K562 (cell line): ENCODE data around the gene NDUFS3. TPM values are rescaled to one million over a fixed set of nuclear protein-coding genes. Genes with fewer than 3 reads are reported as not detected.

Experiments used
- AFF1 ChIP-seq, 2 experiments: fragments of 450-650 bp; IDR thresholded peaks; 2 replicates each; pipeline ENCODE4 v1.6.1; 2018; ENCODE audit warnings: mild to moderate bottlenecking in 2 of 2, low read depth in 1 of 2; ENCODE audit not compliant: partially characterized antibody in 2 of 2
- CHD7 ChIP-seq: fragments of 200-600 bp; sonication (generic); IDR thresholded peaks from one replicate; pipeline ENCODE4 v1.6.1; 2012; ENCODE audit warnings: mild to moderate bottlenecking, low read depth, low read length, inconsistent platforms
- CTCFL ChIP-seq: IDR thresholded peaks from 2 replicates; pipeline ENCODE4 v1.6.1; 2011; ENCODE audit warnings: borderline replicate concordance, low read depth, mild to moderate bottlenecking, moderate library complexity, low read length; ENCODE audit not compliant: insufficient read depth, poor library complexity, severe bottlenecking
- GTF2F1 ChIP-seq: IDR thresholded peaks from 2 replicates; pipeline ENCODE4 v1.6.1; 2011; ENCODE audit warnings: low read depth, low read length, improper control_type of control experiment
- HNRNPL ChIP-seq: fragments of 200-400 bp; formaldehyde crosslinking; IDR thresholded peaks from 2 replicates; pipeline ENCODE4 v1.6.1; 2017; ENCODE audit warnings: low read depth, mild to moderate bottlenecking, low read length
- UBTF ChIP-seq, 2 experiments: IDR thresholded peaks; 2 replicates each; pipeline ENCODE4 v1.6.1; 2012; ENCODE audit warnings: improper control_type of control experiment in 2 of 2, low read depth in 2 of 2, low read length in 2 of 2, borderline replicate concordance in 1 of 2
- YBX1 ChIP-seq: fragments of 450-650 bp; IDR thresholded peaks from 2 replicates; pipeline ENCODE4 v1.7.1; 2016; ENCODE audit warnings: mild to moderate bottlenecking
- polyA plus RNA-seq, 8 experiments: library from polyadenylated mRNA; depleted of rRNA in 4 of 8; stranded (reverse) in 5 of 8; unstranded in 3 of 8; fragments of >200 nt; fragmentation: Nextera tagmentation in 2 of 8; fragmentation: Illumina TruSeq in 1 of 8; extraction: Ambion mirVana in 2 of 8; extraction: Trizol in 1 of 8; gene quantifications; 2 replicates each; pipeline versions ENCODE4 v1.2.1 to v1.2.3, GENCODE V29; 2011 to 2014; ENCODE audit warnings: inconsistent platforms in 1 of 8, missing spikeins in 1 of 8
- total RNA-seq, 7 experiments: library from RNA; depleted of rRNA in 6 of 7; stranded (reverse); fragments of >200 nt in 6 of 7; fragmentation: Illumina TruSeq in 2 of 7; extraction: Trizol in 2 of 7; gene quantifications; 2 replicates each; pipeline versions ENCODE4 v1.2.1 to v1.2.3, GENCODE V29; 2011 to 2021; ENCODE audit warnings: low replicate concordance in 1 of 7

The NDUFS3 gene
- total and polyA plus RNA-seq, 9 of the 15 experiments (the other 6 are each of a cell fraction or from before 2014, with no cell fraction given) = 38.7 to 341 (median 194) TPM

GRCh38 chr11:47551086-47551485 is 27.8 kb upstream of the NDUFS3 start (continued):
- TF ChIP-seq CHD7 (no peak), YBX1 (no peak), AFF1 (IDR thresholded peaks at IDR 0.05; ENCODE audit: low read depth in 1 of 2, partially characterized antibody in 2 of 2) (no peak), GTF2F1 (no peak), CTCFL (peak; percentile 16), HNRNPL (no peak), UBTF (IDR thresholded peaks at IDR 0.05; ENCODE audit: borderline replicate concordance in 1 of 2, low read depth in 2 of 2, low read length in 2 of 2) (no peak)
